Stimulated activated CD8-positive, alpha-beta memory T cell treated with anti-CD3 and anti-CD28 coated beads, Interleukin-4, amount 100 ng/mL, for 24 hours (primary cell): ENCODE measurements around the gene ESYT2.

Source experiments
- DNase-seq: peaks from one replicate; pipeline ENCODE4 v3.0.0-alpha.2; 2020; ENCODE audit warnings: low read depth

The ESYT2 gene

GRCh38 chr7:158763454-158764033 lies 65.8 kb downstream of the ESYT2 start:
- DNase-seq = no peak

GRCh38 chr7:158761945-158762344 lies 67.4 kb downstream of the ESYT2 start:
- no peak for DNase-seq

- DNase-seq = no peak
Measured at GRCh38 chr7:158760936-158761335, 68.4 kb downstream of the ESYT2 start.

- DNase-seq = no peak
Measured at GRCh38 chr7:158760445-158760764, 68.9 kb downstream of the ESYT2 start.

- no peak for DNase-seq
Measured at GRCh38 chr7:158759749-158760444, 69.4 kb downstream of the ESYT2 start.

- no peak for DNase-seq
Measured at GRCh38 chr7:158759245-158759614, 70.1 kb downstream of the ESYT2 start.

- no peak for DNase-seq
Measured at GRCh38 chr7:158758586-158759244, 70.6 kb downstream of the ESYT2 start.

GRCh38 chr7:158757404-158757989 lies 71.8 kb downstream of the ESYT2 start:
- DNase-seq = no peak

- no peak for DNase-seq
Measured at GRCh38 chr7:158754746-158755444, 74.4 kb downstream of the ESYT2 start.

- DNase-seq = no peak
Measured at GRCh38 chr7:158753900-158754299, 75.4 kb downstream of the ESYT2 start.

- DNase-seq = no peak
Measured at GRCh38 chr7:158751751-158752150, 77.6 kb downstream of the ESYT2 start.

GRCh38 chr7:158751199-158751598 lies 78.1 kb downstream of the ESYT2 start:
- no peak for DNase-seq

GRCh38 chr7:158750702-158751101 lies 78.6 kb downstream of the ESYT2 start:
- DNase-seq = no peak

GRCh38 chr7:158749396-158749795 lies 79.9 kb downstream of the ESYT2 start:
- DNase-seq = no peak

- DNase-seq = no peak
Measured at GRCh38 chr7:158748335-158748734, 81.0 kb downstream of the ESYT2 start.

- DNase-seq = no peak
Measured at GRCh38 chr7:158747408-158747807, 81.9 kb downstream of the ESYT2 start.

- no peak for DNase-seq
Measured at GRCh38 chr7:158746957-158747356, 82.4 kb downstream of the ESYT2 start.

- DNase-seq = no peak
Measured at GRCh38 chr7:158745057-158745715, 84.1 kb downstream of the ESYT2 start.

- no peak for DNase-seq
Measured at GRCh38 chr7:158744070-158744469, 85.2 kb downstream of the ESYT2 start.

- no peak for DNase-seq
Measured at GRCh38 chr7:158743219-158743618, 86.1 kb downstream of the ESYT2 start.

GRCh38 chr7:158742065-158742821 lies 87.1 kb downstream of the ESYT2 start:
- no peak for DNase-seq
